GM10266 (cell line): ENCODE data around the gene CAPN12.

Experiments
- DNase-seq: peaks from one replicate; pipeline ENCODE4 v3.0.0; 2012; ENCODE audit errors: extremely low spot score
- TF ChIP-seq, protein P1 (sequence below): IDR thresholded peaks from 2 replicates; pipeline ENCODE4 v1.5.1; 2012; ENCODE audit warnings: mild to moderate bottlenecking, low read depth; ENCODE audit not compliant: control insufficient read depth, insufficient read depth; ENCODE audit errors: missing control alignments

Gene CAPN12

DNA sequence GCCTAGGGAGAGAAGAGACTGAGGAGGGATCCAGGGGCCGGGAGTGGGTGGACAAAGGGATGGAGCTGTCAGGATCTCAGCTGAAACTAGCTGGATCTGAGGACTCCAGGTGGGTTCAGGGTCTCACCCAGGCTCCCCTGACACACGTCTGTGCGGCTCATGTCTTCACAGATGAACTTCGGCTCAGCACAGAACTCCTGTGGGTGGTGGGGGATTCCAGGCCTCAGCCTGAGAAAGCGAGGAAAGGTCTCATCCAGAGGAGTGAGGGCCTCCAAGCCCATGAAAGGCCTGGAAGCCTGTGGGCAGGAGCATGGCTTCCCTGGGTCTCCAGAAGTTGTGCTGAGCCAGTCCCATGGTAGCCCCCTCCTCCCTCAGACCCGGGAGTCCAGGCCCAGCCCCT lies 1.4 kb downstream of the CAPN12 start:
- no peak for DNase-seq
- TF ChIP-seq, protein P1, sequence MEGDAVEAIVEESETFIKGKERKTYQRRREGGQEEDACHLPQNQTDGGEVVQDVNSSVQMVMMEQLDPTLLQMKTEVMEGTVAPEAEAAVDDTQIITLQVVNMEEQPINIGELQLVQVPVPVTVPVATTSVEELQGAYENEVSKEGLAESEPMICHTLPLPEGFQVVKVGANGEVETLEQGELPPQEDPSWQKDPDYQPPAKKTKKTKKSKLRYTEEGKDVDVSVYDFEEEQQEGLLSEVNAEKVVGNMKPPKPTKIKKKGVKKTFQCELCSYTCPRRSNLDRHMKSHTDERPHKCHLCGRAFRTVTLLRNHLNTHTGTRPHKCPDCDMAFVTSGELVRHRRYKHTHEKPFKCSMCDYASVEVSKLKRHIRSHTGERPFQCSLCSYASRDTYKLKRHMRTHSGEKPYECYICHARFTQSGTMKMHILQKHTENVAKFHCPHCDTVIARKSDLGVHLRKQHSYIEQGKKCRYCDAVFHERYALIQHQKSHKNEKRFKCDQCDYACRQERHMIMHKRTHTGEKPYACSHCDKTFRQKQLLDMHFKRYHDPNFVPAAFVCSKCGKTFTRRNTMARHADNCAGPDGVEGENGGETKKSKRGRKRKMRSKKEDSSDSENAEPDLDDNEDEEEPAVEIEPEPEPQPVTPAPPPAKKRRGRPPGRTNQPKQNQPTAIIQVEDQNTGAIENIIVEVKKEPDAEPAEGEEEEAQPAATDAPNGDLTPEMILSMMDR = no peak

DNA sequence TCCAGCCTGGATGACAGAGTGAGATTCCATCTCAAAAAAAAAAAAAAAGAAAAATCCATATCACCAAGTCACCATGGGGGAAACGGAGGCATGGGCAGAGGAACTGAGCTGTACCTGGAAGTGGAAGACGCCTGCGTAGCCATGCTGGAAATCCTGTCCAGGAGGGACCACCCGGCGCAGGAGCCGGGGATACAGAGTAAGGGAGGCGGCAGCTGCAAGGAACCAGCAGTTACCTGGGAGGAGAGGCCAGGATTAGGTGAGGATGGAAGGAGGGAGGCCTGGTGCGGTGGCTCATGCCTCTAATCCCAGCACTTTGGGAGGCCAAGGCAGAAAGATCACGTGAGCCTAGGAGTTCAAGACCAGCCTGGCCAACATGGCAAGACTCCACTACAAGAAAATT lies 2.0 kb downstream of the CAPN12 start:
- no peak for DNase-seq
- TF ChIP-seq, protein P1 = no peak

DNA sequence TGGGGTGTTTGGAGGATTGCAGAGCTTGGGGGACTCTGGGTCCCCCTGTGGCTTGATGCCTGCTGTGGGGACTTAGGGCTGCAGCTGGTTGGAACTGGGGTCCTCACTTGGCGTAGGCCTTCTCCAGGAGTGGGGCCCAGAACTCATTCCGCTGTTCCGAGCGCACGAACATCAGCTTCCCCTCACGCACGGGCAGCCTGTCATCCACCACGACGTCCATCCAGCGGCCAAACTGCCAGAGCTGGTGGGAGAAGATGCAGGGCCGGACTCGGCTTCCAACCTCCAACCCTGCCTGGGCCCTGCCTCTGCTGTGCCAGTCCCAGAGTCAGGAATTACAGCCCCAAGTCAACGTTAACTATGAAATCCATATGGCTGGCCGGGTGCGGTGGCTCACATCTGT lies 2.6 kb downstream of the CAPN12 start:
- DNase-seq = no peak
- TF ChIP-seq, protein P1 = no peak

DNA sequence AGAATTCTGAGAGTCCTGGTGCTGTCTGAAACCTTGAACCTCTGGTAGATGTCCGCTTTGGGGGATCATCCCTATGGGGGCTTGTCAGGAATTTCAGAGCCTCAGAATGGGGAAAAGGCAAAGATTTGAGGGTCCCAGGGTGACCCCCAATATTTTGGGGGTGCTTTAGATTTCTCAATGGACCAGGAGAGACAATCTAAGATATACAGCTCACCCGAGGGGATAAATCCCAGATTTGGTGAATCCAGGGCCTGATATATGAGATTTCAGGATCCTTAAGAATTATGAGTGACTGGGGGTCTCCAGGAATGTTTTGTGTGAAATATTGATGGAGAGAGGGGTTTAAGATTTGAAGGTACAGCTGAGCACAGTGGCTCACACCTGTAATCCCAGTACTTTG lies 3.3 kb downstream of the CAPN12 start:
- DNase-seq = no peak
- TF ChIP-seq, protein P1 = no peak

DNA sequence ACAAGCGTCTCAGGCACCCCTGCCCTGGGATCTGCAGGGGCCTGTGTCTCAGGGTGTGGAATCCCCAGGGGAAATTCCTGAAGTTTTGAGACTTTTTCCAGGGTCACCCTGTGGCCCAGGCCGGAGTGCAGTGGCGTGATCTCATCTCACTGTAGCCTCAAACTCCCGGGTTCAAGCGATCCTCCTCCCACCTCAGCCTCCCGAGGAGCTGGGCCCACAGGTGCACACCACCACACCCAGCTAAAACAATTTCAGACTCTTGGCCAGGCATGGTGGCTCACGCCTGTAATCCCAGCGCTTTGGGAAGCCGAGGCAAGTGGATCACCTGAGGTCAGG lies 4.0 kb downstream of the CAPN12 start:
- TF ChIP-seq, protein P1 = no peak
- DNase-seq = no peak

DNA sequence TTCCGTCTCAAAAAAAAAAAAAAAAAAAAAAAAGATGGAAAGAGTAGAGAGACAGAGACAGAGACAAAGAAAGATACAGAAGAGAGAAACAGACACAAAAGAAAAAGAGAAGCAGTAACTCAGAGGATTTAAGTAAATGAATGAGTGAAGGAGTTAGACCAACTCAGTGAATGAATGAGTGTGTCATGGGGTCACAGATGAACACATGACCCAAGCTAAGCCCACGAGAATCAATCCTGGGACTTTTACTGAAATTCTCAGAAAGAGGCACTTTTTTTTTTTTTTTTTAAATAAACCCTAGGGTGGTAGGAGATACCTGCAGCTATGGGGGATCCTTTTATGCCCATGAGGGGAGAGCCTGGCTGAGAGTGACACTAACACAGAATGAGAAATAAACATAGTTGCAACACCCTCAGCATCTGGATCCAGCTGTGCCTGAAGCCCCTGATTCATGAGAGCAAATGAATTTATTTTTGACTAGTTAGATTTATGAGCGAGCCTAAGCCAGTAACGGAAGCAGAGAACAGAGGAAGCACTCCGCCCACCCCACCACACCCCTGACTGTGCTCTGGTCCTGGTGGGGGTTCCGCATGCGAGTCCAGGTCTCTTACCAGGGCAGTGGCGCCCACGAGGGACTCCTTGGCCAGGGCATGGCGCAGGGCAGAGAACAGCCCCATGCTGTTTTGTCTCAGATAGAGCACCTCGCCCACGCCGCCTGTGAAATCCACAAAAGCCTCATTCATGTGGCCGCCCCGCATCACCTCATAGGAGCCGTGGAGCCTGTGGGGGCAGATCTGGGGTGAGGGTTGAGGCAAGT lies 4.6 kb downstream of the CAPN12 start:
- TF ChIP-seq, protein P1 = no peak
- DNase-seq = no peak

DNA sequence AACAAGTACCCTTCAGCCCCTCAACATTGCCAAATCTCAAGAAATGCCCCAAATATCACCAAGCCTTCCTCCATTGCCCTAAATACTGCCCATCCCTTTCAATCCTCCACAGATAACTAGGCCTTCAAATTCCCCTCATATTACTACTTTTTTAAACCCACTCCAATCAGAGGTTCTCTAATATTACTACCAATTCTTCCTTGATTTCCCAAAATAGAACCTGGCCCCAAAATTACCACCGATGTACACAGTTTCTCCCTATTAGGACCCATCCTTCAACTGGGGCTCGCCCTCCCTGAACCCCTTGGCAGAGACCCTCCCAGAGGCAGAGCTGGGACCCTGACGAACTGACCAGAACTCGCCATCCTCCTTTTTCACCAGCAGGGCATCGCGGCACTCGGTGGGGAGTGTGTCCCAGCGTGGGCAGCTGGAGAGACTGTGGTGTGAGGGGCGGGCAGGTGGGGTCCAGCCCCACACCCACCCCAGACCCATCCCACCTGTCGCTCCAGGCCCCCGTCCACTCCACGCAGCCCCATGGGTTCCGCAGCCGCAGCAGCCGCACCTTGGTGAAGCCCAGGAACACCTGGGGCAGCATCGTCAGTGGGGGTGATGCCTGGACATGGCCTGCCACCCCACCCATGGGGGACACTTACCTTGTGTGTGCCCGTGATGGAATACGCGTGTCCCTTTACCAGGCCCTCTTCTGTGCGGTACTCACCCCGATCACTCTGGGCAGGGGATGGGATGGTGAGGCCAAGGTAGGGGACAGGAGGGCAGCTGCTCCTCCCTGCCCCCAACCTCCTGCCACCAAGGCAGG lies 6.1 kb downstream of the CAPN12 start:
- DNase-seq = no peak
- TF ChIP-seq, protein P1 = no peak
